ENCODE measurements around the gene EMD.
"Not testable (repeated sequence)": the region's sequence is repeated elsewhere in the genome, so short reads cannot be mapped to it uniquely, and the experiment has no call there.

Gene EMD

GRCh38 chrX:154397888-154398667 lies 19.0 kb downstream of the EMD start, which contains the start of gene RPL10:
RPL10 (plus strand) TSS chrX:154398377; CDS start chrX:154398520, 143 bp downstream.
- peak; percentile 80 to 84 for DNase-seq

GRCh38 chrX:154398668-154399526 lies 19.8 kb downstream of the EMD start:
- DNase-seq, result peak; percentile 49 to 51

- DNase-seq, result no peak
These were observed 20.7 kb downstream of the EMD start for GRCh38 chrX:154399527-154400368.

GRCh38 chrX:154400369-154400817 lies 21.3 kb downstream of the EMD start:
- DNase-seq, result not testable (repeated sequence)

- DNase-seq, result no peak
These were observed 22.1 kb downstream of the EMD start for GRCh38 chrX:154401045-154401799.

- DNase-seq, result no peak
These were observed 23.0 kb downstream of the EMD start for GRCh38 chrX:154401918-154402621.

GRCh38 chrX:154402622-154403127 lies 23.6 kb downstream of the EMD start:
- no peak for DNase-seq

- DNase-seq, result no peak
These were observed 24.1 kb downstream of the EMD start for GRCh38 chrX:154403192-154403591.

- DNase-seq, result no peak
These were observed 24.8 kb downstream of the EMD start for GRCh38 chrX:154403858-154404257.

GRCh38 chrX:154404625-154405192 lies 25.6 kb downstream of the EMD start:
- DNase-seq, result no peak

GRCh38 chrX:154408659-154409221 lies 29.6 kb downstream of the EMD start:
- DNase-seq, result no peak

GRCh38 chrX:154409222-154409871 lies 30.3 kb downstream of the EMD start, which contains the start of gene DNASE1L1:
DNASE1L1 (minus strand) TSS chrX:154409254; CDS start chrX:154405568, 3,686 bp downstream.
- peak; percentile 63 to 69 for DNase-seq

- DNase-seq, result peak in 1 of 2 experiments; percentile 18
These were observed 32.9 kb downstream of the EMD start for GRCh38 chrX:154411981-154412340.

- peak; percentile 55 to 60 for DNase-seq
These were observed 33.4 kb downstream of the EMD start for GRCh38 chrX:154412468-154412867.

GRCh38 chrX:154413142-154413541 lies 34.0 kb downstream of the EMD start:
- DNase-seq, result no peak

GRCh38 chrX:154417157-154417556 lies 38.1 kb downstream of the EMD start:
- no peak for DNase-seq

GRCh38 chrX:154419189-154419588 lies 40.1 kb downstream of the EMD start:
- no peak for DNase-seq

- DNase-seq, result no peak
These were observed 40.8 kb downstream of the EMD start for GRCh38 chrX:154419688-154420401.

- DNase-seq, result no peak
These were observed 41.3 kb downstream of the EMD start for GRCh38 chrX:154420402-154420756.

Data from AML-193 (cell line).